Frontal cortex (tissue), 4 donors: ENCODE data around the gene OR2V1. TPM values are rescaled to one million over a fixed set of nuclear protein-coding genes. Genes with fewer than 3 reads are reported as not detected.
"Not testable (repeated sequence)": the region's sequence is repeated elsewhere in the genome, so short reads cannot be mapped to it uniquely, and the experiment has no call there.

ENCODE experiments used
- DNase-seq, 2 donors: peaks; one replicate each; pipeline ENCODE4 v3.0.0; 2012; ENCODE audit warnings: low spot score in 2 of 2
- FAIRE-seq: peaks from 2 replicates; lab custom pipeline; 2012; peaks lifted over from hg19 to GRCh38; lab: Jason Lieb, UNC
- total RNA-seq: library from RNA; depleted of rRNA; stranded (reverse); fragments of >200 nt; gene quantifications from one replicate; pipeline ENCODE4 v1.2.3, GENCODE V29; 2014
- donor health status: control.
- donor health status: control.
- donor health status: control.

The OR2V1 gene
- total RNA-seq, 1 donor from 2014 or later, result not detected

- no peak for DNase-seq
- no peak for FAIRE-seq
Observed at GRCh38 chr5:181108578-181109165, 22.3 kb downstream of the OR2V1 start.

GRCh38 chr5:181107699-181108098 lies 23.3 kb downstream of the OR2V1 start:
- FAIRE-seq, result no peak
- no peak for DNase-seq

GRCh38 chr5:181105391-181106025 lies 25.5 kb downstream of the OR2V1 start:
- DNase-seq, result no peak
- FAIRE-seq, result no peak

GRCh38 chr5:181104606-181105390 lies 26.2 kb downstream of the OR2V1 start:
- not testable (repeated sequence) for FAIRE-seq, DNase-seq

- FAIRE-seq, DNase-seq: not testable (repeated sequence)
Observed at GRCh38 chr5:181104259-181104568, 26.8 kb downstream of the OR2V1 start.

GRCh38 chr5:181101930-181102674 lies 28.9 kb downstream of the OR2V1 start:
- not testable (repeated sequence) for DNase-seq, FAIRE-seq

- not testable (repeated sequence) for FAIRE-seq, DNase-seq
Observed at GRCh38 chr5:181101030-181101641, 29.8 kb downstream of the OR2V1 start.

- no peak for FAIRE-seq
- DNase-seq, result no peak
Observed at GRCh38 chr5:181100121-181100875, 30.7 kb downstream of the OR2V1 start.

GRCh38 chr5:181099602-181100086 lies 31.3 kb downstream of the OR2V1 start:
- DNase-seq (no peak), FAIRE-seq (no peak)

- FAIRE-seq (no peak), DNase-seq (no peak)
Observed at GRCh38 chr5:181098762-181099601, 32.0 kb downstream of the OR2V1 start.

GRCh38 chr5:181097759-181098491 lies 33.0 kb downstream of the OR2V1 start:
- DNase-seq, FAIRE-seq: not testable (repeated sequence)

GRCh38 chr5:181097383-181097753 lies 33.6 kb downstream of the OR2V1 start:
- not testable (repeated sequence) for FAIRE-seq, DNase-seq

- FAIRE-seq, DNase-seq: not testable (repeated sequence)
Observed at GRCh38 chr5:181096721-181097382, 34.1 kb downstream of the OR2V1 start.

GRCh38 chr5:181095162-181095561 lies 35.8 kb downstream of the OR2V1 start:
- not testable (repeated sequence) for DNase-seq, FAIRE-seq

- FAIRE-seq (no peak), DNase-seq (no peak)
Observed at GRCh38 chr5:181092428-181092827, 38.5 kb downstream of the OR2V1 start.

- DNase-seq, result no peak
- FAIRE-seq, result no peak
Observed at GRCh38 chr5:181088289-181088688, 42.7 kb downstream of the OR2V1 start.

- no peak for FAIRE-seq
- no peak for DNase-seq
Observed at GRCh38 chr5:181087309-181087708, 43.7 kb downstream of the OR2V1 start.
